Measurements from ENCODE around the gene SLC12A4. TPM values are rescaled to one million over a fixed set of nuclear protein-coding genes. Genes with fewer than 3 reads are reported as not detected.

The SLC12A4 gene
- total and polyA plus RNA-seq, 2 of the 13 experiments (the other 11 are each of a cell fraction or from before 2014, with no cell fraction given) = 65.1 to 84.3 TPM

- peak overlapping the region; percentile 2 for H3K27ac ChIP-seq (ENCODE audit: extremely low read length, insufficient read depth, low read length)
- peaks cover 30% of the 10 kb centered on the region for H3K4me1 ChIP-seq (ENCODE audit: insufficient read depth, low read length)
- no peaks in the 10 kb centered on the region; a peak in 1 of 5 replicates for H3K27me3 ChIP-seq (ENCODE audit: control insufficient read depth in 1 of 2, insufficient read depth in 2 of 2, low read length in 2 of 2)
- H2AFZ ChIP-seq (ENCODE audit: low read length) = no peak overlapping the region
- TF ChIP-seq POLR2AphosphoS5 (IDR thresholded peaks at IDR 0.05; ENCODE audit: low read depth, low read length) = 0 out of 2 replicates have a peak, but pooled peaks have one; percentile 22
- TF ChIP-seq AGO2 (optimal IDR thresholded peaks at IDR 0.05; ENCODE audit: low read depth, low read length) = peak; percentile 36
- no peak for TF ChIP-seq NFAT5 (CRISPR knock-in tag; IDR thresholded peaks at IDR 0.05)
- 0 out of 2 replicates have a peak, but pooled peaks have one; percentile 7 for TF ChIP-seq ZC3H13 (CRISPR knock-in tag; IDR thresholded peaks at IDR 0.05)
- TF ChIP-seq SIN3A (IDR thresholded peaks at IDR 0.05; ENCODE audit: borderline replicate concordance, low read depth, low read length) = 0 out of 2 replicates have a peak, but pooled peaks have one; percentile 7
- TF ChIP-seq ZNF605 (CRISPR knock-in tag; IDR thresholded peaks at IDR 0.05) = peak; percentile 27; the same call in 1 of the 2 replicates
- TF ChIP-seq, protein P1, sequence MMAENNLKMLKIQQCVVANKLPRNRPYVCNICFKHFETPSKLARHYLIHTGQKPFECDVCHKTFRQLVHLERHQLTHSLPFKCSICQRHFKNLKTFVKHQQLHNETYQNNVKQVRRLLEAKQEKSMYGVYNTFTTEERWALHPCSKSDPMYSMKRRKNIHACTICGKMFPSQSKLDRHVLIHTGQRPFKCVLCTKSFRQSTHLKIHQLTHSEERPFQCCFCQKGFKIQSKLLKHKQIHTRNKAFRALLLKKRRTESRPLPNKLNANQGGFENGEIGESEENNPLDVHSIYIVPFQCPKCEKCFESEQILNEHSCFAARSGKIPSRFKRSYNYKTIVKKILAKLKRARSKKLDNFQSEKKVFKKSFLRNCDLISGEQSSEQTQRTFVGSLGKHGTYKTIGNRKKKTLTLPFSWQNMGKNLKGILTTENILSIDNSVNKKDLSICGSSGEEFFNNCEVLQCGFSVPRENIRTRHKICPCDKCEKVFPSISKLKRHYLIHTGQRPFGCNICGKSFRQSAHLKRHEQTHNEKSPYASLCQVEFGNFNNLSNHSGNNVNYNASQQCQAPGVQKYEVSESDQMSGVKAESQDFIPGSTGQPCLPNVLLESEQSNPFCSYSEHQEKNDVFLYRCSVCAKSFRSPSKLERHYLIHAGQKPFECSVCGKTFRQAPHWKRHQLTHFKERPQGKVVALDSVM (CRISPR knock-in tag; IDR thresholded peaks at IDR 0.05) = no peak
- intact Hi-C loops (cut with micrococcal nuclease; ENCODE audit: unreplicated experiment) (no loop called here), in situ Hi-C loops (cut with HindIII; ENCODE audit: extremely low pct_ligation_motif_present, low pct_unique_long_range_greater_than_20kb) (loop anchor here (10.0 kb wide), 1 partner anchor 269 kb away; the partner anchor contains the start of genes ACD, C16orf86, ENKD1 and PARD6A)
- no peaks in the 10 kb centered on the region for H3K9me3 ChIP-seq (ENCODE audit: low read length)
- 0 out of 2 replicates have a peak overlapping the region, but pooled peaks have one; percentile 67 for H3K9ac ChIP-seq (ENCODE audit: insufficient read depth, low read depth, low read length)
- no peaks in the 10 kb centered on the region; the same call in 1 of the 2 replicates for H4K20me1 ChIP-seq (ENCODE audit: insufficient read depth, low read length)
- no peak for ATAC-seq
- WGBS (ENCODE audit: low lambda C conversion rate) = 94% methylated on average over 7 of the region's 7 CpGs
- H3K79me2 ChIP-seq (ENCODE audit: insufficient read depth, low read length) = peaks cover 24% of the 10 kb centered on the region
- peaks cover 10 to 13% of the 10 kb centered on the region in 2 experiments; a peak in 3 of 5 replicates for H3K36me3 ChIP-seq (replicated peaks in 1 of 2; ENCODE audit: control insufficient read depth in 1 of 2, insufficient read depth in 2 of 2, low read length in 2 of 2)
- no peak for DNase-seq (ENCODE audit: low spot score)
- H3K4me3 ChIP-seq (replicated peaks in 1 of 3; ENCODE audit: insufficient read depth in 1 of 3, low read depth in 2 of 3, low read length in 3 of 3) = no peak overlapping the region
- no peak overlapping the region for H3K4me2 ChIP-seq (ENCODE audit: low read depth, low read length)
- CTCF ChIA-PET (ENCODE audit: low intra/inter-chr PET ratio, low total read pairs) = no interaction called here
- FAIRE-seq = no peak
- BruUV-seq (replicated peaks) = no TSS peak
- POLR2A ChIA-PET = interaction anchor here (0.6 to 4.6 kb wide), 6 partner anchors 10 to 108 kb away, joined by 3 to 40 read pairs (median 18); partner anchors contain the start of genes LCAT and PSKH1
These were observed 34.6 kb downstream of the SLC12A4 start for GRCh38 chr16:67933805-67934204.
